C4-2B (cell line): ENCODE data around the gene XPA.

Experiments used
- CTCF ChIP-seq: fragments of 450-650 bp; conservative IDR thresholded peaks from 2 replicates; pipeline ENCODE4 v1.5.1; 2017; ENCODE audit warnings: mild to moderate bottlenecking
- ZFX ChIP-seq: fragments of 450-650 bp; IDR thresholded peaks from 2 replicates; pipeline ENCODE4 v1.6.1; 2017

GRCh38 chr9:97647996-97648395, 49.1 kb downstream of the XPA start:
- no peak for TF ChIP-seq CTCF
- no peak for TF ChIP-seq ZFX
